Nephron (organoid): Measurements from ENCODE around the gene FAM210B.
"Not testable (repeated sequence)": the region's sequence is repeated elsewhere in the genome, so short reads cannot be mapped to it uniquely, and the experiment has no call there.

Experiments used
- H3K27ac Mint-ChIP-seq, 3 experiments: 2 replicates each; pipeline ENCODE4 v1.8.0; 2020; ENCODE audit warnings: mixed read lengths in 3 of 3, mild to moderate bottlenecking in 2 of 3, moderate library complexity in 1 of 3
- H3K27me3 Mint-ChIP-seq: 2 replicates; pipeline ENCODE4 v1.8.0; 2021; ENCODE audit warnings: low read depth, mild to moderate bottlenecking, moderate library complexity, mixed read lengths
- H3K36me3 Mint-ChIP-seq: 2 replicates; pipeline ENCODE4 v1.8.0; 2020; ENCODE audit warnings: low read depth, mixed read lengths
- H3K4me1 Mint-ChIP-seq: 2 replicates; pipeline ENCODE4 v1.8.0; 2020; ENCODE audit warnings: mixed read lengths
- H3K4me3 Mint-ChIP-seq, 3 experiments: 2 replicates each; pipeline ENCODE4 v1.8.0; 2020; ENCODE audit warnings: mild to moderate bottlenecking in 3 of 3, mixed read lengths in 3 of 3, moderate library complexity in 2 of 3
- H3K9me3 Mint-ChIP-seq: 2 replicates; pipeline ENCODE4 v1.8.0; 2020; ENCODE audit warnings: mixed read lengths
- TF ChIP-seq, protein P1 (sequence below), 3 experiments: fragments of 200-600 bp; sonication (generic); IDR thresholded peaks; one replicate each; pipeline ENCODE4 v1.5.0; 2021; ENCODE audit warnings: antibody characterized with exemption in 3 of 3; ENCODE audit not compliant: unreplicated experiment in 3 of 3

Gene FAM210B

DNA sequence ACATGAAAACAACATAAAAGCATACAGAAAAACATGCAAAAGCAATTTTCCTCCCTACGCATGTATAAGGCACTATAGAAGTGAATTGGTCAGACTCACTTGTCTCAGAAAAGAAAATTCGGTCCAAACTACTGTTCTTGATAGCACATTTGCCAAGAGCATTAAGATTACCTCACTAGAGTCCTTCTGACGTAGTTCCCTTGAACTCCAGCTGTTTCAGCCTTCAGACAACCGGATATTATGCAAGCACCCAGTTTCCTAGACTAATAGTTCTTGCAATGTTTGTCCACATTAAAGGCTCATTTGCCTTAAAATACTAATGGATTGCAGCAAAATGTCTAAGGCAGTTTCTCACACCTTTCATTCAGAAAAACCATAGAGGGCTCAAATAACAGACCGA is 50.7 kb downstream of the FAM210B start:
- Mint-ChIP-seq H3K4me1 (peaks cover 23% of the 10 kb centered on the region), H3K27me3 (no peaks in the 10 kb centered on the region), H3K36me3 (peaks cover 42% of the 10 kb centered on the region), H3K4me3 (no peak overlapping the region), H3K9me3 (no peaks in the 10 kb centered on the region), H3K27ac (peak overlapping the region; percentile 94 to 98 (median 96))
- TF ChIP-seq, protein P1, sequence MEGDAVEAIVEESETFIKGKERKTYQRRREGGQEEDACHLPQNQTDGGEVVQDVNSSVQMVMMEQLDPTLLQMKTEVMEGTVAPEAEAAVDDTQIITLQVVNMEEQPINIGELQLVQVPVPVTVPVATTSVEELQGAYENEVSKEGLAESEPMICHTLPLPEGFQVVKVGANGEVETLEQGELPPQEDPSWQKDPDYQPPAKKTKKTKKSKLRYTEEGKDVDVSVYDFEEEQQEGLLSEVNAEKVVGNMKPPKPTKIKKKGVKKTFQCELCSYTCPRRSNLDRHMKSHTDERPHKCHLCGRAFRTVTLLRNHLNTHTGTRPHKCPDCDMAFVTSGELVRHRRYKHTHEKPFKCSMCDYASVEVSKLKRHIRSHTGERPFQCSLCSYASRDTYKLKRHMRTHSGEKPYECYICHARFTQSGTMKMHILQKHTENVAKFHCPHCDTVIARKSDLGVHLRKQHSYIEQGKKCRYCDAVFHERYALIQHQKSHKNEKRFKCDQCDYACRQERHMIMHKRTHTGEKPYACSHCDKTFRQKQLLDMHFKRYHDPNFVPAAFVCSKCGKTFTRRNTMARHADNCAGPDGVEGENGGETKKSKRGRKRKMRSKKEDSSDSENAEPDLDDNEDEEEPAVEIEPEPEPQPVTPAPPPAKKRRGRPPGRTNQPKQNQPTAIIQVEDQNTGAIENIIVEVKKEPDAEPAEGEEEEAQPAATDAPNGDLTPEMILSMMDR (IDR thresholded peaks at IDR 0.05; ENCODE audit: unreplicated experiment in 3 of 3), result no peak

DNA sequence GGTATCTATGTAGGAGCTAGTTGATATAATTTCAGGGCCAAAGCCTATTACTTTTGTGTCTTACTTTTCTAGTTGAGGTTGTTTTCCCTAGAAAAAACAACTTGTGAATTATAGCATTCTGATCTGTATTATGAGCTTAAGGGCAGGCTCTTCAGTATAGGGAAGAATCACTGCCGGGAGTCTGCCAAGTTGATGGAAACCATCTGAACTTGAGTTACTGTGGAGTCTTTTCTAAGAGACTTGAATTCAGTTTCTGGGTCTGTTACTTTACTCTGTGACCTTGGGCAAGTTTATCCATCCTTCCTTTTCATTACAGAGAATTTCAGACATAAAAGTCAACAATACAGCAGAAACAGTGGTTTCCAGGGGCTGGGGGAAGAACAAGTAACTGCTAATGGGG is 51.2 kb downstream of the FAM210B start:
- H3K9me3 Mint-ChIP-seq, result no peaks in the 10 kb centered on the region
- H3K4me1 Mint-ChIP-seq, result peaks cover 23% of the 10 kb centered on the region
- peaks cover 42% of the 10 kb centered on the region for H3K36me3 Mint-ChIP-seq
- H3K4me3 Mint-ChIP-seq, result peak overlapping the region in 1 of 3 experiments; percentile 34
- TF ChIP-seq, protein P1 (IDR thresholded peaks at IDR 0.05; ENCODE audit: unreplicated experiment in 3 of 3), result no peak
- peak overlapping the region; percentile 94 to 98 (median 96) for H3K27ac Mint-ChIP-seq
- H3K27me3 Mint-ChIP-seq, result no peaks in the 10 kb centered on the region

DNA sequence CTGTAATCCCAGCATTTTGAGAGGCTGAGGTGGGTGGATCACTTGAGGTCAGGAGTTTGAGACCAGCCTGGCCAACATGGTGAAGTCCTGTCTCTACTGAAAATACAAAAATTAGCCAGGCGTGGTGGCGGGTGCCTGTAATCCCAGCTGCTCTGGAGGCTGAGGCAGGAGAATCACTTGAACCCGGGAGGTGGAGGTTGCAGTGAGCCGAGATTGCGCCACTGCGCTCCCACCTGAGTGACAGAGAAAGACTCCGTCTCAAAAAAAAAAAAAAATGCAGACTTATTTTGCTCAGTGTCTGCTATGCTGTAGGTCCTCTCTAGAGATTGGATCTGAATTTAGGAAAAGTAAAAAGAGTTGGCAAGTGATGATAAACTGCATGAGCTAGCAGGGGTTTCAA is 52.5 kb downstream of the FAM210B start:
- H3K36me3 Mint-ChIP-seq, result peaks cover 31% of the 10 kb centered on the region
- H3K9me3 Mint-ChIP-seq, H3K27me3 Mint-ChIP-seq: not testable (repeated sequence)
- peak overlapping the region in 2 of 3 experiments; percentile 57 to 76 for H3K4me3 Mint-ChIP-seq
- H3K27ac Mint-ChIP-seq, result peak overlapping the region; percentile 86 to 96 (median 91)
- peaks cover 23% of the 10 kb centered on the region for H3K4me1 Mint-ChIP-seq

DNA sequence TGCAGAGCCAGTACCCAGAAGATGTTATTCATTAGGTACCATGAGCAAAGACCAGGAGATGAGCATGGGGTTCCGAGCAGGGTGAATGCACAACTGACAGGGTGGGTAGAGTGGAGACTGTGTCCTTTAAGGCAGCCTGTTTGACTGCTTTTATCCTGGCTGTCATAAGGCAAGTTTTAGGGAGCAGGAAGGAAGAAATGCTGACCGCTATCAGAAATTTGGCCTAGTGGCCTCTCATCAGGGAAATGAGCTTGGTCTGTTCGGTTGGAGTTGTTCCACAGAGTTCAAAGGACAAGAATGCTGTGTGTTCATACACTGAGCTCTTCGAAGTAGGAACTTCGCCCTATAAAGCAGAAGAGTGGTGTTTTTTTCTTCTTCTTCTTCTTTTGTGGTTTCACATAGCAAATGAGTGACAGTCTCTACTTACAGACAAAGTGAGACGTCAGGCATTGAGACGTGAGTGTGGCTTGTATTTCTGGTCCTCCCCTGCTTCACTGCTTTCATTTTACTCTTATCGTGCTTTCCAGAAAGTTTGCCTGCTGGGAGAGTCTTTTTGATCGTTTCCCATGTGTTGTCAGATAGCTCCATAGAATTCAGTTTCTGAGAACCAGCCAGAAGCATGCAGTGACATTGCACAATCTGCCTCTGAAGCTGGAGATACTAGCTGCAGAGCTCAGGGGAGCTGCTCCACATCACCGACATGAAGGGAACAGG is 53.1 kb downstream of the FAM210B start, which contains the start of gene CASS4:
CASS4 (plus strand) TSS at position 502 of the 714 bp plus-strand sequence; CDS start at position 701, 199 bp downstream.
- H3K27ac Mint-ChIP-seq, result peak within 1 kb of the TSS; percentile 86 to 96 (median 91)

DNA sequence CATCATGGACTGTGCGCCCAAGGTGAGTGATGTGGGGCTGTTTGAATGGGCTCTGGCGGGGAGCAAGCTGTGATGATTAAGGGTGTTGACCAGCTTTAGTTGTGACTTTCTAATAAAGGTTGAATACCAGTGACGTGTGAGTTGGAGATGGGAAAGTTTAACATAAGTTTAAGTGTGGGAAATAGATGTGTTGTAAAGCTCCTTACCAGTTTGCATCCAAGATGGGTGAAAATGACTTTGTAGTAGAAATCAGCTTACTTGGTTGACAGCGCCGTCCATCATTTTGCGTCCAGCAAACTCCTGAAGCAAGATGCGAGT is 53.7 kb downstream of the FAM210B start:
- no peaks in the 10 kb centered on the region for H3K27me3 Mint-ChIP-seq
- H3K9me3 Mint-ChIP-seq, result no peaks in the 10 kb centered on the region
- peaks cover 23% of the 10 kb centered on the region for H3K36me3 Mint-ChIP-seq
- TF ChIP-seq, protein P1 (IDR thresholded peaks at IDR 0.05; ENCODE audit: unreplicated experiment in 3 of 3), result no peak
- H3K27ac Mint-ChIP-seq, result peak overlapping the region; percentile 86 to 96 (median 91)
- H3K4me1 Mint-ChIP-seq, result peaks cover 23% of the 10 kb centered on the region
- H3K4me3 Mint-ChIP-seq, result peak overlapping the region; percentile 47 to 76 (median 57)

More for the DNA sequence above, 53.1 kb downstream of the FAM210B start, which contains the start of gene CASS4:
- TF ChIP-seq, protein P1 (IDR thresholded peaks at IDR 0.05; ENCODE audit: unreplicated experiment in 3 of 3), result no peak
- Mint-ChIP-seq H3K4me3 (peak within 1 kb of the TSS; percentile 47 to 76 (median 57)), H3K36me3 (peaks cover 25% of the 10 kb centered on the region), H3K4me1 (peaks cover 23% of the 10 kb centered on the region), H3K27me3 (no peaks in the 10 kb centered on the region), H3K9me3 (no peaks in the 10 kb centered on the region)

DNA sequence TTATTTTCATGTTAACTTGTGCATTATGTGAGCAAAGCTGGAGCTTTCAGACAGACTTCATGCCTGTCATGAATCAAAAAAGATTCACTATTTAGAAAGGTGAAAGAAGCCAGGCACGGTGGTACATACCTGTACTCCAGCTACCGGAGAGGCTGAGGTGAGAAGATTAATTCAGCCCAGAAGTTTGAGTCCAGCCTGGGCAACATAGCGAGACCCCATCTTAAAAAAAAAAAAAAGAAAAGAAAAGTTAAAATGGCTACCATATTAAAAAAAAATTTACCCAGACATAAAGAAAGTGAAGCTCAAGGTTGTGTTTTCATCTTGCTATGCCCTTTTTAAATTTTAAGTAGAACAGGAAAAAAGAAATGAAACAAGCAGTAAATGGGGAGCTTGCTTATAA is 54.2 kb downstream of the FAM210B start:
- Mint-ChIP-seq H3K36me3 (peaks cover 23% of the 10 kb centered on the region), H3K9me3 (no peaks in the 10 kb centered on the region), H3K4me1 (peaks cover 23% of the 10 kb centered on the region), H3K4me3 (peak overlapping the region in 2 of 3 experiments; percentile 57 to 76), H3K27ac (peak overlapping the region; percentile 86 to 96 (median 91)), H3K27me3 (no peaks in the 10 kb centered on the region)
- TF ChIP-seq, protein P1 (IDR thresholded peaks at IDR 0.05; ENCODE audit: unreplicated experiment in 3 of 3), result no peak
